Adrenal gland (tissue), 12 donors: Measurements from ENCODE around the gene ZNF500. TPM values are rescaled to one million over a fixed set of nuclear protein-coding genes. Genes with fewer than 3 reads are reported as not detected.

ENCODE experiments used
- DNase-seq, 7 donors: peaks; one replicate each; pipeline ENCODE4 v3.0.0-alpha.2; 2019 to 2020
- H3K27ac ChIP-seq, 5 donors: fragments of 200-600 bp; sonication (generic) in 4 of 5; 1 replicate in 3 of 5; 2 replicates in 2 of 5; pipeline versions ENCODE4 v1.5.1 to v1.8.0; 2016 to 2020; ENCODE audit warnings: mild to moderate bottlenecking in 1 of 5
- H3K27me3 ChIP-seq: fragments of 200-600 bp; 2 replicates; pipeline ENCODE4 v1.8.0; 2021
- H3K36me3 ChIP-seq, 2 donors: fragments of 200-600 bp; replicated peaks in 1 of 2; 1 replicate in 1 of 2; 2 replicates in 1 of 2; pipeline versions ENCODE4 v1.5.1 to v1.8.0; 2018 to 2022
- H3K4me1 ChIP-seq, 2 donors: fragments of 200-600 bp; replicated peaks in 1 of 2; 1 replicate in 1 of 2; 2 replicates in 1 of 2; pipeline versions ENCODE4 v1.5.1 to v1.8.0; 2018 to 2021
- H3K4me3 ChIP-seq, 4 donors: fragments of 200-600 bp; sonication (generic) in 3 of 4; one replicate each; pipeline ENCODE4 v1.5.1; 2016 to 2018
- H3K9me3 ChIP-seq, 3 donors: fragments of 200-600 bp; sonication (generic) in 1 of 3; replicated peaks in 1 of 3; 1 replicate in 2 of 3; 2 replicates in 1 of 3; pipeline versions ENCODE4 v1.5.1 to v1.8.0; 2016 to 2021
- POLR2A ChIP-seq, 2 donors: fragments of 450-650 bp; IDR thresholded peaks; one replicate each; pipeline ENCODE4 v1.6.1; 2017; ENCODE audit warnings: antibody characterized with exemption in 2 of 2, mild to moderate bottlenecking in 2 of 2, moderate library complexity in 1 of 2
- WGBS, 4 donors: extraction: QIAGEN DNeasy Blood & Tissue Kit in 2 of 4; methylation state at CpG; one replicate each; pipeline versions ENCODE4 v1.1.5 to v1.1.7; 2013 to 2017; 5-methylcytosine and 5-hydroxymethylcytosine counted together
- intact Hi-C, 2 donors: fragments of 100-400 bp; cut with DNase I; formaldehyde crosslinking; loops; one replicate each; pipeline versions ENCODE4 v1.14.1 to v1.15.0; 2022 to 2023
- polyA plus RNA-seq, 3 donors: library from polyadenylated mRNA; stranded (reverse); fragments of 200-250 nt in 2 of 3; fragments of 350-450 nt in 1 of 3; fragmentation: Illumina TruSeq in 1 of 3; extraction: RNeasy Lipid Tissue Mini Kit (QIAGEN cat#74804) in 1 of 3; gene quantifications; one replicate each; pipeline ENCODE4 v1.2.3, GENCODE V29; 2013 to 2014
- total RNA-seq, 9 donors: library from RNA; depleted of rRNA in 4 of 9; stranded (reverse); fragments of >200 nt in 4 of 9; fragments of 120-200 nt in 1 of 9; fragmentation: NEBNext Ultra II Directional in 1 of 9; extraction: Animal tissue kit (Norgen Biotek cat#: 25700) in 1 of 9; gene quantifications; one replicate each; pipeline versions ENCODE4 v1.1.0 to v1.2.4, GENCODE V29; 2013 to 2023
- TF ChIP-seq, protein P1 (sequence below), 6 experiments: fragments of 450-650 bp in 4 of 6; fragments of 200-600 bp in 2 of 6; sonication (generic) in 1 of 6; IDR thresholded peaks; 1 replicate in 5 of 6; 2 replicates in 1 of 6; pipeline versions ENCODE4 v1.5.1 to v1.8.0; 2016 to 2021; ENCODE audit warnings: antibody characterized with exemption in 6 of 6, mild to moderate bottlenecking in 2 of 6, moderate library complexity in 1 of 6
- donor health status: healthy with polysubstance abuse.
- donor health status: Bipolar disorder and iron deficiency.
- donor health status: DM: yes; HTN: yes; CAD: no.
- donor health status: DM: no; HTN: no; CAD: no.
- donor health status: DM: no; HTN: no; CAD: no.
- donor health status: DM: yes; HTN: yes; CAD: no.

Gene ZNF500
- total and polyA plus RNA-seq, 12 donors = 3.9 to 23.7 (median 11.4) TPM

DNA sequence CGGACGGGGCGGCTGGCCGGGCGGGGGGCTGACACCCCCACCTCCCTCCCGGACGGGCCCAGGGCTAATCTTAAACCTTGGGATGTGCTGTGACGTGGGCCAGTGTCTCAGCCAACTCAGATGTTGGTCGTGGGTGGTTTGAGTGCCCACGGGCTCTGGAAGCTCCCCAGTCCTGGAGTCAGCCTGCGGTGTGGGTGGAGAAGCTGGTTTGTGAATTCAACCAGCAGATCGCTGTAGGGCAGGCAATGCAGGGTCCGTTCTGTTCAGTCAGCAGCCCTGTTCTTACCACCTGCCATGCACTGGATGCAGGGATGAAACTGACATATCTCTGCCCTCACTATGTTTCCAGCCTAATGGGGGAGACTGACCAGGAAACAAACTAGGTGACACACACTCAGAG, 8.0 kb upstream of the ZNF500 start:
- intact Hi-C loops = no loop called here
- Histone ChIP-seq H3K36me3 (no peaks in the 10 kb centered on the region), H3K27ac (no peak overlapping the region), H3K9me3 (no peaks in the 10 kb centered on the region), H3K27me3 (no peaks in the 10 kb centered on the region), H3K4me1 (no peaks in the 10 kb centered on the region), H3K4me3 (no peak overlapping the region)
- WGBS, 4 donors = 40 to 87% (median 81%) methylated on average over 1 to 13 of the region's 13 CpGs
- TF ChIP-seq, protein P1, sequence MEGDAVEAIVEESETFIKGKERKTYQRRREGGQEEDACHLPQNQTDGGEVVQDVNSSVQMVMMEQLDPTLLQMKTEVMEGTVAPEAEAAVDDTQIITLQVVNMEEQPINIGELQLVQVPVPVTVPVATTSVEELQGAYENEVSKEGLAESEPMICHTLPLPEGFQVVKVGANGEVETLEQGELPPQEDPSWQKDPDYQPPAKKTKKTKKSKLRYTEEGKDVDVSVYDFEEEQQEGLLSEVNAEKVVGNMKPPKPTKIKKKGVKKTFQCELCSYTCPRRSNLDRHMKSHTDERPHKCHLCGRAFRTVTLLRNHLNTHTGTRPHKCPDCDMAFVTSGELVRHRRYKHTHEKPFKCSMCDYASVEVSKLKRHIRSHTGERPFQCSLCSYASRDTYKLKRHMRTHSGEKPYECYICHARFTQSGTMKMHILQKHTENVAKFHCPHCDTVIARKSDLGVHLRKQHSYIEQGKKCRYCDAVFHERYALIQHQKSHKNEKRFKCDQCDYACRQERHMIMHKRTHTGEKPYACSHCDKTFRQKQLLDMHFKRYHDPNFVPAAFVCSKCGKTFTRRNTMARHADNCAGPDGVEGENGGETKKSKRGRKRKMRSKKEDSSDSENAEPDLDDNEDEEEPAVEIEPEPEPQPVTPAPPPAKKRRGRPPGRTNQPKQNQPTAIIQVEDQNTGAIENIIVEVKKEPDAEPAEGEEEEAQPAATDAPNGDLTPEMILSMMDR (IDR thresholded peaks at IDR 0.05) = no peak
- no peak for TF ChIP-seq POLR2A (IDR thresholded peaks at IDR 0.05)
- no peak for DNase-seq

DNA sequence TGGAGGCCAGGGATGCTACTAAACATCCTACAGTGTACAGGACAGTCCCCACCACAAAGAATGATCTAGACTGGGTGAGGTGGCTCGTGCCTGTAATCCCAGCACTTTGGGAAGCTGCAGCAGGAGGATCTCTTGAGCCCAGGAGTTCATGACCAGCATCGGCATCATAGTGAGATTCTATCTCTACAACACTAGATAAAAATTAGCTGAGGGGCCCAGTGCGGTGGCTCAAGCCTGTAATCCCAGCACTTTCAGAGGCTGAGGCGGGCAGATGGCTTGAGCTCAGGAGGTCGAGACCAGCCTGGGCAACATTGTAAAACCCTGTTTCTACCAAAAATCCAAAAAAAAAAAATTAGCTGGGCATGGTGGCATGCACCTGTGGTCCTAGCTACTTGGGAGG, 5.4 kb upstream of the ZNF500 start:
- peaks cover 13 to 15% of the 10 kb centered on the region in 2 donors for H3K4me1 ChIP-seq
- no peaks in the 10 kb centered on the region for H3K36me3 ChIP-seq
- no peak for DNase-seq
- no peak overlapping the region for H3K27ac ChIP-seq
- no peaks in the 10 kb centered on the region for H3K9me3 ChIP-seq
- 70 to 86% (median 78%) methylated on average over 4 to 5 of the region's 5 CpGs for WGBS, 4 donors
- no peak overlapping the region for H3K4me3 ChIP-seq
- intact Hi-C loops = no loop called here
- TF ChIP-seq, protein P1 (IDR thresholded peaks at IDR 0.05) = no peak
- no peak for TF ChIP-seq POLR2A (IDR thresholded peaks at IDR 0.05)
- H3K27me3 ChIP-seq = no peaks in the 10 kb centered on the region

DNA sequence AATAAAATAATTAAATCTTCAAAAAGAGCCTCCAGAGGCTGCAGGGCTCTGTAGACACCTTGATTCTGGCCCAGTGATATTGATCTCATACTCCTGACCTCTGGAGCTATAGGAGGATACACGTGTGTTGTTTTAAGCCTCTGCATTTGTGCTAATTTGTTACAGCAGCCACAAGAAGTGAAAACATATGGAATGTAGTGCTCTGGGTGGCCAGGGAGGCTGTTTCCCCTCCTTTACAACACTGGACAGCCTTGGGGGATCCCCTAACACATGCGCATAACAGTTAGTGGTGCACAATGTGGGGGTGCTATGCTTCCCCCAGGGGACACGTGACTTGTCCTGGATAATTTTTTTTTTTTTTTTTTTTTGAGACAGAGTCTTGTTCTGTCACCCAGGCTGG, 4.7 kb upstream of the ZNF500 start:
- peaks cover 13 to 16% of the 10 kb centered on the region in 2 donors for H3K4me1 ChIP-seq
- intact Hi-C loops = no loop called here
- no peak overlapping the region for H3K4me3 ChIP-seq
- H3K9me3 ChIP-seq = no peaks in the 10 kb centered on the region
- H3K27ac ChIP-seq = no peak overlapping the region
- H3K27me3 ChIP-seq = no peaks in the 10 kb centered on the region
- DNase-seq = no peak
- H3K36me3 ChIP-seq = no peaks in the 10 kb centered on the region
- TF ChIP-seq, protein P1 (IDR thresholded peaks at IDR 0.05) = no peak
- no peak for TF ChIP-seq POLR2A (IDR thresholded peaks at IDR 0.05)
- 52 to 80% (median 58%) methylated on average over 2 to 3 of the region's 3 CpGs for WGBS, 4 donors

DNA sequence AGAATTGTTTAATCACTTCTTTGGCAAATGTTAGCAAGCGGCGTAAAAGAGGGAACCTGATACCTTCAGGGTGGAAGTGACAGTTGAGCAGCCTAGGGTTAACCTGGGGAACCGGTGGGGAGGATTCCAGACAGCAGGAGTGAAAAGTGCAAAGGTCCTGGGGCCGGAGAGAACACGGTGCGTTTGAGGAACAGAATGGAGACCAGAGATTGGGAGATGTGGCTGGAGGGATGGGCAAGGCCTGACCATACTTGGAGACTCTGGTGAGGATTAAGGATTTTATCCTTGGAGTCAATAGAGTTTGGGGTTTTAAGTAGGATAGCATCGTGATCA, 2.3 kb upstream of the ZNF500 start:
- H3K4me3 ChIP-seq = peak overlapping the region in 2 of 4 donors; percentile 50 to 54
- H3K27ac ChIP-seq = peak overlapping the region in 1 of 5 donors; percentile 83
- H3K27me3 ChIP-seq = no peaks in the 10 kb centered on the region
- no peak for DNase-seq
- TF ChIP-seq, protein P1 (IDR thresholded peaks at IDR 0.05) = no peak
- no peak for TF ChIP-seq POLR2A (IDR thresholded peaks at IDR 0.05)
- intact Hi-C loops = no loop called here
- H3K9me3 ChIP-seq = no peaks in the 10 kb centered on the region
- peaks cover 0 to 10% of the 10 kb centered on the region in 2 donors for H3K36me3 ChIP-seq
- WGBS, 4 donors = 51 to 57% (median 54%) methylated on average over 7 of the region's 7 CpGs
- H3K4me1 ChIP-seq = peaks cover 21 to 31% of the 10 kb centered on the region in 2 donors
